MM.1S (cell line): ENCODE measurements around the gene PFN3.

ENCODE experiments used
- DNase-seq: peaks from one replicate; pipeline ENCODE4 v3.0.0-alpha.2; 2015
- H2AFZ ChIP-seq: fragments of 300-600 bp; sonication (generic); 2 replicates; pipeline ENCODE4 v1.6.0; 2016; ENCODE audit warnings: antibody characterized with exemption, low read length
- H3F3A ChIP-seq: fragments of 300-600 bp; sonication (generic); 2 replicates; pipeline ENCODE4 v1.6.1; 2016; ENCODE audit warnings: mild to moderate bottlenecking, antibody characterized with exemption, low read length, moderate library complexity, mixed read lengths; ENCODE audit not compliant: insufficient read depth
- H3K27ac ChIP-seq: fragments of 300-600 bp; sonication (generic); 2 replicates; pipeline ENCODE4 v1.5.1; 2016; ENCODE audit warnings: mild to moderate bottlenecking, low read length
- H3K27me3 ChIP-seq: fragments of 300-600 bp; sonication (generic); replicated peaks from 2 replicates; pipeline ENCODE4 v1.6.0; 2016; ENCODE audit warnings: low read length; ENCODE audit not compliant: insufficient read depth
- H3K36me3 ChIP-seq: fragments of 300-600 bp; sonication (generic); replicated peaks from 2 replicates; pipeline ENCODE4 v1.6.1; 2016; ENCODE audit warnings: mild to moderate bottlenecking, low read length, mixed read lengths; ENCODE audit not compliant: insufficient read depth
- H3K4me1 ChIP-seq: fragments of 300-600 bp; sonication (generic); 2 replicates; pipeline ENCODE4 v1.6.1; 2016; ENCODE audit warnings: low read length, mixed read lengths
- H3K4me2 ChIP-seq: fragments of 300-600 bp; sonication (generic); 2 replicates; pipeline ENCODE4 v1.6.0; 2016; ENCODE audit warnings: low read depth, low read length
- H3K4me3 ChIP-seq: fragments of 300-600 bp; sonication (generic); 2 replicates; pipeline ENCODE4 v1.5.1; 2016; ENCODE audit warnings: low read length, mixed read lengths
- H3K79me2 ChIP-seq: fragments of 300-600 bp; sonication (generic); 2 replicates; pipeline ENCODE4 v1.6.1; 2016; ENCODE audit warnings: mixed run types, low read length, mixed read lengths
- H3K9ac ChIP-seq: fragments of 300-600 bp; sonication (generic); 2 replicates; pipeline ENCODE4 v1.6.1; 2016; ENCODE audit warnings: low read length, mixed read lengths
- H3K9me2 ChIP-seq: fragments of 300-600 bp; sonication (generic); replicated peaks from 2 replicates; pipeline ENCODE4 v1.6.1; 2016; ENCODE audit warnings: mild to moderate bottlenecking, low read length, mixed read lengths; ENCODE audit not compliant: insufficient read depth
- H3K9me3 ChIP-seq: fragments of 300-600 bp; sonication (generic); replicated peaks from 2 replicates; pipeline ENCODE4 v1.6.1; 2016; ENCODE audit warnings: mild to moderate bottlenecking, low read length, mixed read lengths; ENCODE audit not compliant: insufficient read depth
- H4K20me1 ChIP-seq: fragments of 300-600 bp; sonication (generic); 2 replicates; pipeline ENCODE4 v1.6.1; 2016; ENCODE audit warnings: mild to moderate bottlenecking, low read length, moderate library complexity, mixed read lengths; ENCODE audit not compliant: insufficient read depth
- CTCF ChIP-seq: fragments of 300-600 bp; sonication (generic); IDR thresholded peaks from 2 replicates; pipeline ENCODE4 v1.5.1; 2016; ENCODE audit warnings: antibody characterized with exemption, low read length, mixed read lengths
- EZH2 ChIP-seq: fragments of 300-600 bp; sonication (generic); optimal IDR thresholded peaks from 2 replicates; pipeline ENCODE3; 2017; ENCODE audit warnings: low read depth, mild to moderate bottlenecking, antibody characterized with exemption, low read length, mixed read lengths
- EZH2phosphoT487 ChIP-seq: fragments of 300-600 bp; sonication (generic); IDR thresholded peaks from 2 replicates; pipeline ENCODE4 v1.6.1; 2018; ENCODE audit warnings: antibody characterized with exemption, low read length

The PFN3 gene

DNA sequence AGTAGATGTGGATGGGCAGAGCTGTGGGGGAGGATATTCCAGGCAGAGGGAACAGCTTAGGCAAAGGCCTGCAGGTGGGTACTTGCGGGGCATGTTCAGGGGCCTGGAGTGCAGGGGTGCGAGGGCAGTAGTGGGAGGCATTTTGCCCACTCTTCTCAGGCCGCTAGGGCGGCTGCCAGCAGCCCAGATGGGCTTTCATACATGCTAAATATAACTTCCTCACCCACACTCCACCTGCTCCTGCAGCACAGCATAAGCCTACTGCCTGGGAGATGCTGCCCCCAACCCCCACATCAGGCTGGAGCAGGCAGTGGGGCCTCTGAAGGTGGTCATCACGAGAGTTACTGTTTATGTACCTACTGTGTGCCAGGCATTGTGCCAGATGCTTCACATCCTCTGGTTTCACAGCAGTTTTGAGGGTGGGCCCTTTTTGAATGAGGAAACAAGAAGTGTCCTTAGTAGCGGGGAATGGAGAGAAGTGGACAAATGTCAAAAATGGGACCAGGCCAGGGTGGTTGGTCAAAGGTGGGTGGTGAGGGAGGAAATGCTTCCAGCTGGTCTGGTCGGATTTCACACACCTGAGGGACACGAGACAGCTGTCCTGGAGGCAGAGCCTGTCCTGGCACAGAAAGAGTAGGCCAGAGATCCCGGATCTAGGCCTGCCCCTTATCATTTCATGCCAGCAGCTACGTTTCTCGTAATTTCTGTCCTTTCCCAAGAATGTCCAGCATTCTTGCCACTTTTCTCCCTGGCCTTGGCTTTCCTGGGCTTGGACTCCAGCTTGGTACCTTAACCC is 30.6 kb downstream of the PFN3 start:
- H3K27me3 ChIP-seq = no peaks in the 10 kb centered on the region
- no peaks in the 10 kb centered on the region for H3K9me3 ChIP-seq
- DNase-seq = no peak
- H3K4me2 ChIP-seq = peak overlapping the region; percentile 50
- no peak overlapping the region for H2AFZ ChIP-seq
- H3K4me3 ChIP-seq = no peak overlapping the region
- no peaks in the 10 kb centered on the region for H4K20me1 ChIP-seq
- H3F3A ChIP-seq = peaks cover 18% of the 10 kb centered on the region
- peaks cover 35% of the 10 kb centered on the region for H3K4me1 ChIP-seq
- H3K9ac ChIP-seq = 0 out of 2 replicates have a peak overlapping the region, but pooled peaks have one; percentile 13
- TF ChIP-seq EZH2phosphoT487 (no peak), EZH2 (no peak), CTCF (no peak)
- H3K79me2 ChIP-seq = no peaks in the 10 kb centered on the region
- no peaks in the 10 kb centered on the region for H3K36me3 ChIP-seq
- H3K27ac ChIP-seq = peak overlapping the region; percentile 39; the same call in 1 of the 2 replicates
- H3K9me2 ChIP-seq = no peaks in the 10 kb centered on the region

GRCh38 chr5:177368869-177369644 is 31.4 kb downstream of the PFN3 start:
- Histone ChIP-seq H3K4me1 (peaks cover 35% of the 10 kb centered on the region), H4K20me1 (0 out of 2 replicates have a peak, but pooled peaks cover 4% of the 10 kb centered on the region), H3K4me2 (peak overlapping the region; percentile 50; the same call in 1 of the 2 replicates), H3K36me3 (no peaks in the 10 kb centered on the region), H3K79me2 (peaks cover 5% of the 10 kb centered on the region), H3K27me3 (no peaks in the 10 kb centered on the region), H3K4me3 (no peak overlapping the region), H3K27ac (peak overlapping the region; percentile 39; the same call in 1 of the 2 replicates), H3K9me2 (no peaks in the 10 kb centered on the region), H3F3A (peaks cover 18% of the 10 kb centered on the region), H2AFZ (no peak overlapping the region), H3K9me3 (no peaks in the 10 kb centered on the region), H3K9ac (no peak overlapping the region)
- TF ChIP-seq EZH2 (no peak), EZH2phosphoT487 (no peak), CTCF (peak; percentile 87)
- DNase-seq = peak; percentile 47

- no peak overlapping the region for H3K27ac ChIP-seq
- no peaks in the 10 kb centered on the region for H3K9me3 ChIP-seq
- H3K4me3 ChIP-seq = no peak overlapping the region
- H3K9me2 ChIP-seq = no peaks in the 10 kb centered on the region
- H3K4me1 ChIP-seq = peaks cover 35% of the 10 kb centered on the region
- H3K27me3 ChIP-seq = no peaks in the 10 kb centered on the region
- H3K9ac ChIP-seq = no peak overlapping the region
- H3K79me2 ChIP-seq = peaks cover 13% of the 10 kb centered on the region
- no peak for DNase-seq
- H3F3A ChIP-seq = peaks cover 18% of the 10 kb centered on the region
- no peaks in the 10 kb centered on the region for H3K36me3 ChIP-seq
- H4K20me1 ChIP-seq = 0 out of 2 replicates have a peak, but pooled peaks cover 6% of the 10 kb centered on the region
- no peak overlapping the region for H3K4me2 ChIP-seq
- H2AFZ ChIP-seq = no peak overlapping the region
- TF ChIP-seq EZH2 (no peak), CTCF (no peak), EZH2phosphoT487 (no peak)
These were observed 32.2 kb downstream of the PFN3 start for GRCh38 chr5:177367981-177368868.
